HG03442 (cell line): ENCODE data around the gene RDH16.
"Not testable (repeated sequence)": the region's sequence is repeated elsewhere in the genome, so short reads cannot be mapped to it uniquely, and the experiment has no call there.

Source experiments
- ATAC-seq: cut with Tn5 transposase; IDR thresholded peaks from one replicate; pipeline ENCODE4 v1.9.1; 2021; ENCODE audit warnings: mild to moderate bottlenecking, moderate library complexity; ENCODE audit not compliant: unreplicated experiment

The RDH16 gene

DNA sequence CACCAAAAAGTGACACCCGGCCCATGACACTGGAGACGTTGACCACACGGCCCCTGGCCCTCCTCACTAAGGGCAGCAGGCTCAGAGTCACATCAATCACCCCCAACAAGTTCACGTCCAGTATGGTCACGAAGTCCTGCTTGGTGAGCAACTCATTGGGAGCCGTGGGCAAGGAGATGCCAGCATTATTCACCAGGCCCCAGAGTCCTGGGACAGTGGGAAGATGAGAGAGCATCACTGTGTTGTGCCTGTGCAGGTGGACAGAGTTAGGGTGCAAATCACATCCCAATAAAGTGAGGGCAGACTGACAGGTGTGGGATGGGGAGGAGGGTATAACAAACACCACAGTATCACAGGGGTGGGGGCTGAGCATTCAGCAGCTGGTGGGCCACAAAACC lies 2.5 kb downstream of the RDH16 start:
- no peak for ATAC-seq

DNA sequence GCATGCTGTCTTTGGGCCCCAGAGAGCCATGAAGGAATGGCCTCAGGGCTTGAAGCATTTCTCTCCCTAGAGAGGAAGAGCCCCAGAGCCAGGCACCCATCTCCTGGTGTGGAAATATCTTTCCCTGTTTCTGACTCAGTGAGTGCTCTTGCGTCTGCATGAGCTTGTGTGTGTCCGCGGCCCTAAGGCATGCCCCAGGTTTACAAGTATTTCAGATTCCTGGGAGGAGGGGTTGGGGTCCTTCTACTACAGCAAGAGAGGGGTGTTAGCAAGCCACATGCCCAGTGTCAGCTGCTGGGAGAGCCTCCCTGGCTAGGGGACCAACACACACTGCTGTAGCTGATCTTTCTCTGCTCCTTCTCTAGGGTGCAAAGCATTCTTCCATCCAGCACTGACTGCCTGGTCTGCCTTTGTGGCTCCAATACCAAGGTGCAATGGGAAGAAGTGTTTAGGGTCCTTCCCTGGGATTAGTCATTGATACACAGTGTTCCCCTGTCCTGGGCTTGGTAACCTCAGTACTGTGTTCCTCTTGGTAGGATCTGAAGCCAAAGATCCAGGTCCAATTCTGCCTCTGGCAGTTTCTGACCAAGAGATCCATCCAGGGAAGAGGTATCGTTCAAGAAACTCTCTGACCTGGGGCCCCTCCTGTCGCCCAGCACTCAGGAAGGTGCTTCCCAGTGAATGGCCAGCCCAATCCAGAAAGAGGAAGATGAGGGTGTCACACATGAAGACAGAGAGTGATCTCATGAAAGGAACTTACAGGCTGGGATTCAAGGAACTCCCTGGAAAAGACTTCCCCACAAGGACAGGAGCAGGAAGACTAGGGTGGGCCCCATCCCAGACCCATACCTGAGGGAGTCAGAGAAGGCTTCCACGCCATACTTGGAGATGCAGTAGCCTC lies 3.1 kb downstream of the RDH16 start:
- no peak for ATAC-seq

DNA sequence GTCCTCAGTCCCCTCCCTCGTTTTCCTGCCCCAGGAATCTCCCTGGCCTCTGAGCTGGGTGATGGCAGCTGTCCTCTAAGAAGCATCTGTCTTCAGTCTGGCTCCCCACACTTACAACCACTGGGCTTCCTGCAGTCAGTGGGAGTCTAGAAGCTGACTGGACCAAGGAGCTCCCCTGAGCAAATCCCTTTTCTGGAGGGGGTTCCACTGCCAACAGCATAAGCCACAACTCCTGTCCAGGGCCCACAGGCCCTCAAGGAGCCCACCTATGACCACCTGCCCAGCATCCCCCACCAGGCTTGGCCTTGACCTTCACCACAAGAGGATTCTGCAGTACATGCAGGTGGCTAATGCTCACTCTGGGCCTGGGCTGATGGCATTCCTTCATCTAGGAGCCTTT lies 4.1 kb downstream of the RDH16 start:
- ATAC-seq, result no peak

DNA sequence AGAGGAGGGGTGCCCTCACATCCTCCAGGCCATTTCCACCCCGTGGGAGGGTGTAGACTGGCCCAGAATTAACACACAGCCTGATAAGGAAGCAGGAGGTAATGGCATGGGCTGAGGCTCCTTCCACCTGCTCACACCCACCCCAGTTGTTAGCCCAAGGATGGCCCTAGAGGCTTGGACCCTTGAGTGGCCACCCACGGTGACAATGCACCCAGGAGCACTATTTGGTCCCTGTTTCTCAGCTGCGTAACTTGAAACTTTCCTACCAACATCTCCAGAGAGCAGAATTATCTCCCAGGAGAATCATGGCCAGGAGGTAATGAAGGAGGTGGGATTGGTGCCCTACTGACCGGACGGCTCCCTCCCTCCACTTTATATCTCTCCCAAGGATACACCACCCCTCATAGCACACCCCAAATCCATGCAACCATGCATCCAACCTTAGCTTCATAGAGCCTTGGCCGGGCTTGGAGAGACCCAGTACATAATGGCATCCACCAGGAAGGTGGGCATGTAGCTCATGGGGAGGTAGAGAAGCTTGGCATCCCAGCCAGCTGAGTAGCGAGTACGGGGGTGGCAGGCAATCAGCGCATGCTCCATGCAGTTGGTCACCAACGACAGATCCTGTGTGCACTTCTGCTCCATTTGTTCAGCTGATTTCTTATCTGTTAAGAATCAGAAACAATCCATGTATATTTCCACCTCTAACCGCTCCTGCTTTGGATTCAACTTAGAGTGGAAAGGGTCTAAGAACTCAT lies 5.6 kb downstream of the RDH16 start:
- no peak for ATAC-seq

DNA sequence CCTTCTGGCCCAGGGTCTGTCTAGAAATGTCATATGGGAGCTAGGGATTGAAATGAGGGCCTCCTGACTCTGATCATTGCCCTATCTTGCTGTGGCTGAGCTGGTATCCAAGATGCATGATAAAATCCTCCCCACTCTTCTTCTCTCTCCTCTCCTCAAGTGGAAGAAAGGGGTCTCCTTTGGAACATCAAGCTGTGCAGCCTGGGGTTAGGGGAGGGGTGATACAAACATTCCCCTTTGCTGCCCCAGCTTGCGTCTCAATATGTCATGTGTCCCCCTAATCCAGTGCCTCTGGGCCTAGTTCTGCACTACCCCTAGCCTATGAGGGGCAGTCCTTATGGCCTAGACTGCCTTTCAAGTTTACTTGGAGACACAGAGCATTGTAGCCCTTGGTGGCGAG lies 8.5 kb downstream of the RDH16 start:
- ATAC-seq, result no peak

DNA sequence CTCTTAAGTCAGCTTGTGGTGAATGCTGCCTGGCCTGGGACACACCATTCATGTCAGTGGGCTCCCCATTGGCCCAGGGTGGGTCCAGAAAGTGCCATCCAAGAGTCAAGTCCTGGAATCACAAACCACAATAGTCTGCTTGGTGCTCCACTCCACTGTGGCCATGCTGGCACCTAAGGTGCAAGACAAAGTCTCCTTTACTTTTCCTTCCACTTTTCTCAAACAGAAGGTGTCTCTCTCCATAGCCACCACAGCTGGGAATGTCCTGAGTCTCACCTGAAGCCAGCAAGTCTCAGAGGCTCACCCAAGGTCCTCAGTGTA lies 9.0 kb downstream of the RDH16 start:
- ATAC-seq, result no peak

DNA sequence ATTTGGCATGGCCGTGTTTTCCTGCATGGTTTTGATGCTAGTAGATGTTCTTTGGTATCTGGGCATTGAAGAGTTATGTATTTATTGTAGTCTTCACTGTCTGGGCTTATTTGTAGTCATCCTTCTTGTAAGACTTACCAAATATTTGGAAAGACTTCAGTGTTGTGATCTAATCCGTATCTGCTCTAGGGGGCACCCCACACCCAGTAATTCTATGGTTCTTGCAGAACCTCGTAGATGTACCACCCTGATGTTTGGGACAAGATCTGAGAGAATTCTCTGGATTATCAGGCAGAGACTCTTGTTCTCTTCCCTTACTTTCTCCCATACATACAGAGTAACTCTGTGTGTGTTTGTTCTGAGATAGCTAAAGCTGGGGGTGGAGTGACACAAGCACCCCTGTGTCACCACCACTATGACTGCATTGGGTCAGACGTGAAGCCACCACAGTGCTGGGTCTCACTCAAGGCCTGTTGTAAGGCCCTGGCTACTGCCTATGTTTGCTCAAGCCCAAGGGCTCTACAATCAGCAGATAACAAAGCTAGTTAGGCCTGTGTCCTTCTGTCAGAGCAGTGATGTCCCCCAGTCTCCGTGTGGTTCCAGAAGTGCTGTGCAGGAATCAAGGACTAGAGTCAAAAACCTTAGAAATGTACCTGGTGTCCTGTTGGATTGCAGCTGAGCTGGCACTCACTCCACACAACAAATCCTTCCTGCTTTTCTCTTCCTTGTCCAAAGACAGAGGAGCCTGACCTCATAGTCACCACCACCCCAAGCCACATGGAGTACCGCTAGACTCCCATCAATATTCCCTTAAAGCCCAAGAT lies 9.6 kb downstream of the RDH16 start:
- ATAC-seq, result no peak

DNA sequence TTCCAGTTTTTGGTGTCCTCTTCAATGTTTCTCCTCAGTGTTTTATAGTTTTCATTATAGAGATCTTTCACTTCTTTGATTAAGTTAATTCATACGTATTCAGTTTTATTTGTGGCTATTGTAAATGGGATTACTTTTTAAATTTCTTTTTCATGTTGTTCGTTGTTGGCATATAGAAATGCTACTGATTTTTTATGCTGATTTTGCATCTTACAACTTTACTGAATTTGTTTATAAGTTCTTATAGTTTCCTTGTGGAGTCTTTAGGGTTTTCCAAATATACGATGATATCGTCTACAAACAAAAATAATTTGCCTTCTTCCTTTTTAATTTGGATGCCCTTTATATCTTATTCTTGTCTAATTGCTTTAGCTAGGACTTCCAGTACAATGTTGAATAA lies 13.5 kb downstream of the RDH16 start:
- ATAC-seq, result no peak

DNA sequence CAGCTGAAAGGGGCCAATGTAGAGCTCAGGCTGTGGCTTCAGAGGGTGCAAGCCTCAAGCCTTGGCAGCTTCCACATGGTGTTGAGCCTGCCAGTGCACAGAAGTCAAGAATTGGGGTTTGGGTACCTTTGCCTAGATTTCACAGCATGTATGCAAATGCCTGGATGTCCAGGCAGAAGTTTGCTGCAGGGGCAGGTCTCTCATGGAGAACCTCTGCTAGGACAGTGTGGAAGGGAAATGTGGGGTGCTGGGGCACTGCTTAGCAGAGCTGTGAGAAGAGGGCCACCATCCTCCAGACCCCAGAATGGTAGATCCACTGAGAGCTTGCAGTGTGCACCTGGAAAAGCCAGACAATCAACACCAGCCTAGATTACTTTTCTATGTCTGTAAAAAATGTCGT lies 14.0 kb downstream of the RDH16 start:
- ATAC-seq, result not testable (repeated sequence)

DNA sequence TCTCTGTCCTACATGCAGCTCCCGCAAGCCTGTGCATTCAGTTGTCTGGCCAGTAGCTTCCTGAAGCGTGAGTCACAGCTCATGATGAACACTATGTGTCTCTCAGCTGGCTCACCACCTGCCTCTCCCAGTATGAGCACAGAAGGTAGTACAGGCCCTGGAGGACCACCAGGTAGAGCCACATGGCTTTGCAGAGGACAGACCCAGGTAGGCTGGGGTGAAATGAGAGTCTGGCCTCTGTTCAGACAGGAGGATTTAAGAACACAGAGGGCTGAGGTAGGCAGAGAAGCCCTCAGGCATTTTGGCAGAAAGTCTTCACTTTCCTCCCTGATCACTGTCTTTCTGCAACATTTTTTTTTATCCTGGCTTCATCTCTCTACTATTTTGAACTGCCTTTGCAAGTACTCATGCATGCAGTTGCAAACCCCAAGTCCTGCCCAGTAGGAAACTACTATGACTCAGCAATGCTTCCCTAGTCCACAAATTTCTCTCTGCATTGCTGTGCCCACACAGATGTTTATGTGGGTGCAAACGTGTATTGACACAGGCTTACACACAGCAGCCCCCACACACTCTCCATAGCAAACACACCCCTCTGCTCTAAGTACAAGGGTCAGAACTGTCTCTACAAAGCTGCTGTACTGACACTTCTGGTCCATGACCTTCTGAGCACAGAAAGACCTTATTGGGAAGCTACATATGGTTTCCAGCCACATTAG lies 15.9 kb downstream of the RDH16 start:
- ATAC-seq, result peak; percentile 73

DNA sequence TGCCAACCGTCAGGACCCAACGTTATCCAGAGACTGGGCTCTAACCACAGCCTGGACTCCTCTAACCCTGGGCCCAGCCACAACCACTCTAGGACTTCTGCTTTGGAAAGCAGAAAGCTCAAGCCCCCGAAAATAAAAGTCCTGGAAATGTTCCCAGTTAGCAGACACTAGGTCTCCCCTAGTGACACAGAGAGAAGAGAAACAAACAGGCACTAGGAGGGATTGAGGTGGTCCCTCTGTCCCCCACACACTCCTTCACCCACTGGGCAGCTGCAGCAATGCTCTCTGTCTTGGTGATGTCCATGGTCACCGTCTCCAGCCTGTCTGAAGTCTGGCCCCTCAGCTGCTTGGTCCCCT lies 16.5 kb downstream of the RDH16 start:
- ATAC-seq, result not testable (repeated sequence)

DNA sequence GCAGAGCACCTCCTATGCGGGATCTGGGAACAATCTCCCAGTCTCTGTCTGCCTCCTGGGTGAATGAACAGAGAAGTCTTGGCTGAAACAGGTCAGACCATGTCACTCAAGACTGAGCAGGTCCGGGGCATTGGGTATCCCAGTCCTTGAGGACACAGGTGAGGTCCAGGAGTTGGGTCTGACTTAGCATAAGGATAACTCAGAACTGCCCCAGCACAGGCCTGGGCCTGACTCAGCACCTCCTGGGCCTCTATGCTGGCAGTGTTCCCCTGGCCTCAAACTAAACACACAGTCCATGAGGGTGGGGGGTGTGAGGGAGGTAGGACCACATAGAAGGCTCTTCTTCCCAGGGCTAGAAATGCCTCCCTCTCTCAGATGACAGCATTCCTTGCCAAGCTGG lies 21.7 kb downstream of the RDH16 start:
- ATAC-seq, result no peak

DNA sequence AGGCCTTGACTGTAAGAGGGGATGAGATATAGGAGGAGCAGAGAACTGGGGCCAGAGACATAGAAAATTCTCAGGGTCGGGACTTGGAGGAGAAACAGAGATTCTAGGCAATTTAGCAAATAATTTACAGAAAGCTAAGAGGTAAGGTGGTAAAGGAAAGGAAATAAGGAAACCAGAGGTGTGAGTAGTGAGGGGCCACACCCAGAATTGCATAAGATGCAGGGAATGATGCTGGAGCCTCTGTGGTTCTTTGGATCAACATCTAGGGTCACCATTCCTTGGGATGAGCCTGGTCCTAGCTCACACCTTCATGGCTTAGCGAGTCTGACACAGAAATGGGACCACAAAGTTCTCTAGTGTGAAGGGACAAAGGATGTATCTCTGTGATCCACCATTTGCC lies 22.3 kb downstream of the RDH16 start:
- ATAC-seq, result no peak

DNA sequence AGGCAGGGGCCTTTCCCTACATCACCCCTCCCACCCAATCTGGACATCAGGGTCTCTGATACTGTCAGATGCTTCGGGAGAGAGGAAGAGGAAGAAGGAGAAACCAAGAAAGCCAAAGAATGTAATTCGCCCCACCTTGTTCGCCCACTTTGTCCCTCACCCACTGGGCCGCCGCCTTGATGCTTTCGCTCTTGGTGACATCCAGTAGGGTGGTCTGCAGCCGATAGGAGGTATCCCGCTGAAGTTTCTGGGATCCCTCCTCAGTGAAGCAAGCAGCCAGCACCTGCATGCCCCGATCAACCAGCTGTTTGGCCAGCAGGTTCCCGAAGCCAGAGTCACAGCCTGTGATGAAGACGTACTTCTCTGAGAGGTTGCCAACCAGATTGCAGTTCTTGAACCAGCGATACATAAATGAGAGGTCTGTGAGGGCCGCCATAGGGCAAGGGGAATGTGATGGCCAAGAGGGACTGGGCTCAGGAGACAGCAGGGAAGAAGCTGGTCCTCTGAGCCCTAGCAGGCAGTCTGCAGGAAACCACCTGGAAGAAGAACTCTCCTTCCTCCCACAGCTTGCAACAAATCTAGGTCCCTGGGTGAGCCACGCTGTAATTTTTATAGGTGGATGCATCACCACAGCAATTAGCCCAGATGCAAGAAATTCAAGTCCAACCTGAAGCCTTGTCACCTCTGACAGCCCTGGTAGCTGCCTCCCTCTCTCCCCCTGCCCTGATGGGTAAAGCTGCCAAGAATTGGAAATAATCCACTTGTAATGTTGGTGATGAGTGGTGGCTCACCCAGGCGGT lies 23.4 kb downstream of the RDH16 start, which contains the start of gene SDR9C7:
Gene SDR9C7, minus strand, starts transcription at position 583 of the 800 bp plus-strand sequence. Its CDS starts 147 bp downstream, at position 436.
- no peak for ATAC-seq

DNA sequence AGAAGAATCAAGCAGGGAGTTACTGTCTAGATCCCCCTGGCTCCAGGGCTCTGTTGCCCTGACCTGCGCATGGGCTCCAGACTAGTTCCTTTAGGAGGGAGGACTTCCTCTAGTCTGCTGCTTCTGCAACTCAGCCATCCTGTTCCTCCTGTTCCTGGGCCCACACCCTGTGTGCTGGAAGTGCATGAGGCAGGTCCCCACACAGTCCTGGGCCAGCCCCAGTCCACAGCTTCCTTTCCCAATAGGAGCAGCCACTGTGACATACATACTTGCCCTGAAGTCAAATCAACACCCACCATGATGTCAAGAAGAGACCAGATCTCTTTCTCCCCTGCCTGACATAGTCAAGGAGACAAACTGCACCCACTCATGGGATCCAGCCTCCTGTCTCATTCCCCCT lies 24.5 kb downstream of the RDH16 start:
- no peak for ATAC-seq

DNA sequence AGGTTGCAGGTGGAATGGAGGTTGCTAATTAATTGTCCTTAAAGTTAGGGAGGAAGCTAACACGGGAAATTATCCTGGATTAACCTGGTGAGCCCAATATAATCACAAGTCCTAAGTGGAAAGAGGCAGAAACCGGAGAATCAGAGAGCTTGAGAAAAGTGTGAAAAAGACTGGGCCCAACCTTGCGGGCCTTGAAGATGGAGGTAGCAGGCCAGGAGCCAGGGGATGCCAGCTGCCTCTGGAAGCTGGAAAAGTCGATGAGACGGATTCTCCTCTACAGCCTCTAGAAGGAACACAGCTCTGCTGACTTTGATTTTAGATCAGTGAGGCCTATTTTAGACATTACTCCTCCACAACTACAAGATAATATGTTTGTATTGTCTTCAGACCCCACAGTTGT lies 25.3 kb downstream of the RDH16 start:
- ATAC-seq, result no peak

DNA sequence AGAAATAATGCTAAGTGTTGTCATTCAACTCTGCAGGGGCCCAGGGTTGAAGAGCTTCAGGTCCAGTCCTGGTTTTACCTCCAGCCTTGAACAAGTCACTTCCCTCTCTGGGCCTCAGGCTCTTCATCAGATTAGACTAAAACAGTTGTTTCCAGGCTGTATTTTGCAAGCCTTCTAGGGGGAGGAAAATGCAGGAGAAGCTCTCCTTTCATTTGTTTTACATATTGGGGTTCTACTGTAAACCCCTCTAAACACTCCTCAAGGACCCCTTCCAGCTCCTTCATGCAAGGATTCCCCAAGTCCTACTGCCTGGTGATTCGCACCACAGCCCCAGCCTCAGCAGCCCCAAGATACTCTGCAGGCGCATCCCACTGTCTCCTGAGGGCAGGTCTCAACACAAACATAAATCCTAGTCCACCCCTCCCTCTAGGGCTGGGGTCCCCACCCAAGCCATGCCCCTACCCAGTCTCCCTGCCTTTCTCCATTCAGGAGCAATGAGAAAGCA lies 25.9 kb downstream of the RDH16 start:
- ATAC-seq, result no peak

DNA sequence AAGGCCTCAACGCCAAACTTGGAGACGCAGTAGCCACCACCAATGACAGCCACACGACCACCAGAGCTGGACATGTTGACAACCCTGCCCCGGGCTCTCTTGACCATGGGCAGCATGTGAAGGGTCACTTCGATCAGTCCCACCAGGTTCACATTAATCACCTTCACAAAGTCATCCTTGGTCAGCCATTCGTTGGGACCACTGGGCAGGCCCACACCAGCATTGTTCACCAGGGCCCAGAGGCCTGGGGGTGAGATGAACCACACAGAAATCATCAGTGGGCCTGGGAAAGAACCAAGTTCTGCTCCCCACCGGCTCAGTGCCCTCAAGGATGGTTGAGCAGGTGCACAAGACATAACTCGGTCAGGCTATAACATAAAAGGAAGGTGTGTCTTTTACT lies 27.2 kb downstream of the RDH16 start:
- ATAC-seq, result no peak

DNA sequence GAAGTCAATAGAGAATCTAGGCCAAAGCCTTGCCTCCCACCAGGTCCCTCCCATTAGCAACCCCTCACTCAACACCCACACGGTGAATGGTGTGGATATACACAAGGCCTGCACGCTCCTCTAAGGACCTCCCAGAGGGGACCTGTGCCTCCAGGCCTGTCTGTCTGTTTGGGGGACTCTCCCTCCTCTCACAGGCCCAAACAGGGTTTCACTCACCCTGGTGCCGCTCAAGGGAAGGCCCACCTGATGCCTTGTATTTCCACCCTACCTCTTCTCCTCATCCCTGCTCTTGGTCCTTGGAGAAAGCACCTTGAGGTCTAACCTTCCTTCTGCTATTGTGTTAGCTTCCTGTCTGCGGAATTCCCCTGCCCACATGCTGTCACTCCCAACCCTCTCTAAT lies 27.6 kb downstream of the RDH16 start:
- ATAC-seq, result no peak

DNA sequence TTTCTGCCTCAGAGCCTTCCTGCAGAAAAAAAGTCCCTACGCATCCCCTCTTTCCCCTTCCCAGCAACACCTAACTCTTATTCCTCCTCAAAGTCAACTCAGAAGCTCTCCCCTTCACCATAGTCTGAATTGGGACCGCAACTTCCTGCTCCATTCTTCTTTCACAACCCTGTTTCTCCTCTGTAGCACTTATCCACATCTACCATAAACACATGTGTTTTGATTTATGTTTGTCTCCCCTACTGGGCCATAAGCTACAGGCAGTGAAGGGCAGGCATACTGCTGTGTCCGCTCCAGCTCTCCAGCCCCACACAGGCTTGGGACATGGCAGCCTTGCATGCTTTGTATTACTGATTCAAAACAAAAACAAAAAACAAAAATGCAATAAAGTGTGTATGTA lies 29.1 kb downstream of the RDH16 start:
- no peak for ATAC-seq
